Measurements from ENCODE around the gene CBX7. TPM values are rescaled to one million over a fixed set of nuclear protein-coding genes. Genes with fewer than 3 reads are reported as not detected.

Gene CBX7
- total and polyA plus RNA-seq, 5 donors, result 68.1 to 97.9 (median 72.5) TPM

DNA sequence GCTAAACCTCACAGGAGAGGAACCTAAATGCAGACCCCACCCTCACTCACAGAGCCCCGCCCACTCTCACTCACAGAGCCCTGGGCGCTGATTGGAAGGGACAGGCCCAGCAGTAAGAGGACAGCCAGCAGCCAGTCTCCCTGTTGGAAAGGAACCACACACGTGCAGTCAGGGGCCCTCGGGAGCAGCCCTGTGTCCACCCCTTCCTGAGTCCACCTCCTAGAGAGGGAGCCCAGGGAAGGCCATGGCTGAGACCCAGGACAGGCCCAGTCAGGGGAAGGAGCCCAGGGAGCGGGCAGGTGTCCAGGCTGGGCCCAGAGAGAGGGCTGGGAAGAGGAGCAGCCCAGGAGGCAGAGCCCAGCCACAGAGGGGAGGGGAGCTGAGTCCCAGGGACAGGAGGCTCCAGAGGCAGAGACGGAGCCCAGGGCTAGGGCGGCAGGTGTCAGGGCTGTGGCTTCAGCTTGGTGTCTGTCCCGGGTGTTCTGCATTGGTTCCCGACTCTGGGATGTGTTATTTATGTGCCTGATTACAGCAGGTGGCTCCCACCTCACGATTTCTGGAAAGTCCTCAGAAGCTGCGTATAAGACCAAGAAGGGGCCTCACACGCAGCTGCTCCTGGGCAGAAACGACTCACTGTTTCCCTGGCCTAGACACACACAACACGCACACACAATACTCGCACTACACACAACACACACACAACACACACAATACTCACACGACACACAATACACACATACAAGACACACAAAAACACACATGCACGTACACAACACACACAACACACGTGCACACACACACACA is 64.4 kb downstream of the CBX7 start:
- ATAC-seq, result peak; percentile 44 to 83
- Histone ChIP-seq H3K27me3 (ENCODE audit: control insufficient read depth, insufficient read depth) (no peaks in the 10 kb centered on the region), H3K9me3 (ENCODE audit: control insufficient read depth, low read length) (no peaks in the 10 kb centered on the region), H3K4me1 (ENCODE audit: control insufficient read depth, insufficient read depth, low read length) (peaks cover 1% of the 10 kb centered on the region), H3K4me3 (ENCODE audit: low read length) (no peak overlapping the region), H3K27ac (ENCODE audit: low read length) (no peak overlapping the region)
- DNase-seq, result peak; percentile 40 to 74 (median 63)
- 45% methylated on average over 18 of the region's 18 CpGs for WGBS
- intact Hi-C loops (cut with DNase I), result no loop called here

DNA sequence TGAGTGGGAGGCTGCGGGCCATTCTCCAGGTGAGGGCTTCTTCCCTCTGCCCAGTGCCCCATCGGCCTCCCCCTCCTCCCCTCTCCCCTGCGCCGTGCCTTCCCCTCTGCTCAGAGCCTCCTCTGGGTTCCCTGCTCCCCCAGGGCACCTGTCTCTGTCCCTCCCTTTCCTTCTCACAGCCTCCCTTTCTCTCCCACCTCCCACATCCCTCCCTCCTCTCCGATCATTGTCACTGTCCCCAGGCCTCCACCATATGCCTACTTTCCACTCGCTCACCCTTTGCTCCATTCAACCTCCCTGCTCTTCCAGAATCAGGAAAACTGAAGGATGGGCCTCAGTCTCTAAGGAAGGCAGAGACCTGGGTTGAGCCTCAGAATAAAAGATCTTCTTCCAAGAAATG is 65.4 kb downstream of the CBX7 start:
- no peaks in the 10 kb centered on the region for H3K27me3 ChIP-seq (ENCODE audit: control insufficient read depth, insufficient read depth)
- H3K4me3 ChIP-seq (ENCODE audit: low read length), result no peak overlapping the region
- WGBS, result 82% methylated on average over 6 of the region's 6 CpGs
- ATAC-seq (no peak), DNase-seq (no peak)
- peaks cover 1% of the 10 kb centered on the region for H3K4me1 ChIP-seq (ENCODE audit: control insufficient read depth, insufficient read depth, low read length)
- intact Hi-C loops (cut with DNase I), result no loop called here
- no peaks in the 10 kb centered on the region for H3K9me3 ChIP-seq (ENCODE audit: control insufficient read depth, low read length)
- no peak overlapping the region for H3K27ac ChIP-seq (ENCODE audit: low read length)

DNA sequence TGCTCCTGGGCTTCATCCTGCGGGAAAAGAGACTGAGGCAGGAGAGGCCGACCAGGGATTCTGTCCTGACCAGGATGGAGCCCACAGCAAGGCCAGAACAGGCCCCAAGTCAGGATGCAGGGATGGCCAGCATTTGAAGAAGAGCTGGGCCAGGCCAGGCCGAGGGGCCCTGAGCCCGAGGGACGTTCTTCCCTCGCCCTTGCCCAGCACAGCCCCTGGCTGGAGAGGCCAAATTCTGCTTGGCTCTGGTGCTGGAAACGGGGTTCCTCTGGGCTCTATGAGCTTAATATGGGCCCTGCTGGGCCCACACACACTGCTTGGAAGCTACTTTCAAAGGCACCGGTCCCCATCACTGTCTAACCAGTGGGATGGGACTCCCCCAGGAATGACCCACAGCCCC is 67.8 kb downstream of the CBX7 start:
- Histone ChIP-seq H3K27me3 (ENCODE audit: control insufficient read depth, insufficient read depth) (no peaks in the 10 kb centered on the region), H3K9me3 (ENCODE audit: control insufficient read depth, low read length) (no peaks in the 10 kb centered on the region), H3K4me3 (ENCODE audit: low read length) (no peak overlapping the region), H3K4me1 (ENCODE audit: control insufficient read depth, insufficient read depth, low read length) (peaks cover 1% of the 10 kb centered on the region), H3K27ac (ENCODE audit: low read length) (no peak overlapping the region)
- intact Hi-C loops (cut with DNase I), result no loop called here
- 90% methylated on average over 8 of the region's 8 CpGs for WGBS
- ATAC-seq, result no peak
- DNase-seq, result no peak

DNA sequence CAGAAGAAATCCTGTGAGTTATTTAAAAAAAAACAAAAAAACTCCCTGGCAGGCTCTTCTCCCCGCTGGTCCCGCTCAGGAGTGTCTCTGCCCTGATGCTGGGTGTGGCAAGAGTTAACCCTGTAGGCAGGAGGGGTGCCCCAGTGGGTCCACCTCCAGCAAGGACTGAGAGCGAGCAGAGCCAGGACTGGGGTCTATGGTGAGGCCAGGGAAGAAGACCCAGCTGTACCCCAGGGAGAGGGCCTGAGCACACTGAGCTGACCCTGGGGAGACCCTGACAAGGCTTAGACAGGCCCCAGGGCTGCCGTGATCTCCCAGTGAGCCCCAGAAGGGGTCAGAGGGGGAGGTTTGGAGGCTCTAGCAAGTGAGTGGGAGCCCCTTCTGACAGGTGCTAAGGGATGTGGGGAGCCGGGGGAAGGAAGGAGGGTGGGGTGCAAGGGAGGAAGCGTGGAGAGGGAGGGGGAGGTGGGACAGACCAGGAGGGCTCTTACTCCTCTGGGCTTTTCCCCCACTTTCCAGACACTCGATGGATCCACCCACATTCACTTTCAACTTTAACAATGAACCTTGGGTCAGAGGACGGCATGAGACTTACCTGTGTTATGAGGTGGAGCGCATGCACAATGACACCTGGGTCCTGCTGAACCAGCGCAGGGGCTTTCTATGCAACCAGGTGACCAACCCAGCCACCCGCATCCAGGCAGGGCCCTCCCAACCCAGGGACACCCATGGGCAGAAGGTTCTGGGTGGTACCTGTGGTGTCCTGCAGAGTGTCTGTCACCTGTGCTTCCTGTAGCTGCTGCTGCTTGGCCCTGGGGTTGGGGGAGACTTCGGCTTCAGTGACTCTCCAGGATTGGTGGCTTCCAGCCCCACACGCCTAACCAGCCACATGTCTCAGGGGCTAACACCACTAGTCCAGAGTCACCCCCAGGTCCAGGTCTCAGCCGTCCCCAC is 69.0 kb downstream of the CBX7 start:
- no peaks in the 10 kb centered on the region for H3K9me3 ChIP-seq (ENCODE audit: control insufficient read depth, low read length)
- 83% methylated on average over 14 of the region's 14 CpGs for WGBS
- H3K27ac ChIP-seq (ENCODE audit: low read length), result no peak overlapping the region
- H3K4me3 ChIP-seq (ENCODE audit: low read length), result no peak overlapping the region
- ATAC-seq (no peak), DNase-seq (no peak)
- intact Hi-C loops (cut with DNase I), result no loop called here
- H3K27me3 ChIP-seq (ENCODE audit: control insufficient read depth, insufficient read depth), result no peaks in the 10 kb centered on the region
- peaks cover 1% of the 10 kb centered on the region for H3K4me1 ChIP-seq (ENCODE audit: control insufficient read depth, insufficient read depth, low read length)

DNA sequence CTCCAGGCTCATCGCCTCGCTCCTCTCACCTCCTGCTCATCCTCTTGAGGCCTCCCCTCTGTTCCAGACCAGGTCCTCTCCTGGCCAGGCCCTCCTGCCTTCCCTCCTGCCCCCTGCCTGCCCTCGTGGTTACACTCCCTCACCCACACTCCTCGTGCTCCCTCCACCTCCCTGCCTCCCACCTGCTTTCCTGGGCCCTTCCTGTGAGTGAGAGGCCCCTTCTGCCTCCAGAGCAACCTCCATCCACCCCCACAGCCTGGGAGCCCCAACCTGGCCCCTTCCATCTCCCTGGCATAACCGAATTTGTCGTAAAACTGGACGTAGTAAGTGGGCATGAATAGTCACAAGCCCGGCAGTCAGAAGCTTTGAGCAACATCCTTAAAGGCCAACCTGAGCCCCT is 70.9 kb downstream of the CBX7 start:
- Histone ChIP-seq H3K4me3 (ENCODE audit: low read length) (no peak overlapping the region), H3K27ac (ENCODE audit: low read length) (no peak overlapping the region), H3K27me3 (ENCODE audit: control insufficient read depth, insufficient read depth) (no peaks in the 10 kb centered on the region), H3K9me3 (ENCODE audit: control insufficient read depth, low read length) (no peaks in the 10 kb centered on the region), H3K4me1 (ENCODE audit: control insufficient read depth, insufficient read depth, low read length) (no peaks in the 10 kb centered on the region)
- intact Hi-C loops (cut with DNase I), result no loop called here
- 78% methylated on average over 8 of the region's 8 CpGs for WGBS
- no peak for ATAC-seq
- no peak for DNase-seq

DNA sequence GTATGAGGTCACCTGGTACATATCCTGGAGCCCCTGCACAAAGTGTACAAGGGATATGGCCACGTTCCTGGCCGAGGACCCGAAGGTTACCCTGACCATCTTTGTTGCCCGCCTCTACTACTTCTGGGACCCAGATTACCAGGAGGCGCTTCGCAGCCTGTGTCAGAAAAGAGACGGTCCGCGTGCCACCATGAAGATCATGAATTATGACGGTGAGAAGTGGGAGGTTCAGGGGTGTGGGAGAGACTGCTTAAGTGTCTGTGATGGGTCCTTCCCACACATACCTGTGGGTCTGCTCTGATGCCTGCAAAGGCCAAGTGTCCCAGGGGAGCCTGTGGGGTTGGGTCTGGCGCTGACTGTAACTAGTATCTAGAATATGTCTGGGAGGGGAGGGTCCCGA is 71.5 kb downstream of the CBX7 start:
- intact Hi-C loops (cut with DNase I), result no loop called here

More for the DNA sequence above, 71.5 kb downstream of the CBX7 start:
- Histone ChIP-seq H3K9me3 (ENCODE audit: control insufficient read depth, low read length) (no peaks in the 10 kb centered on the region), H3K27ac (ENCODE audit: low read length) (no peak overlapping the region), H3K4me3 (ENCODE audit: low read length) (no peak overlapping the region), H3K4me1 (ENCODE audit: control insufficient read depth, insufficient read depth, low read length) (no peaks in the 10 kb centered on the region), H3K27me3 (ENCODE audit: control insufficient read depth, insufficient read depth) (no peaks in the 10 kb centered on the region)
- DNase-seq, result no peak
- ATAC-seq, result no peak
- WGBS, result 85% methylated on average over 12 of the region's 12 CpGs

Other genes with a start within 250 kb of the CBX7 start
- under 1 TPM; 0.23 to 0.94 (median 0.65) TPM for gene APOBEC3A, start 195.1 kb downstream of the CBX7 start, total RNA-seq
- gene APOBEC3A, start 195.1 kb downstream of the CBX7 start, polyA plus RNA-seq, result 0.14 TPM
- gene APOBEC3B, start 170.3 kb downstream of the CBX7 start, total RNA-seq, result 1 to 10 TPM; 1.3 to 1.9 (median 1.6) TPM
- 2.6 TPM for gene APOBEC3B, start 170.3 kb downstream of the CBX7 start, polyA plus RNA-seq
- gene APOBEC3C, start 138.4 kb downstream of the CBX7 start, total RNA-seq, result 10 to 100 TPM; 25.4 to 41.9 (median 37.9) TPM
- 37.4 TPM for gene APOBEC3C, start 138.4 kb downstream of the CBX7 start, polyA plus RNA-seq
- 1 to 10 TPM; 1.2 to 1.9 (median 1.3) TPM for gene APOBEC3D, start 131.6 kb downstream of the CBX7 start, total RNA-seq
- gene APOBEC3D, start 131.6 kb downstream of the CBX7 start, polyA plus RNA-seq, result 0.75 TPM
- gene APOBEC3F, start 111.8 kb downstream of the CBX7 start, total RNA-seq, result 10 to 100 TPM in 3 of 4 donors, 1 to 10 TPM in 1; 5.1 to 12.9 (median 11.0) TPM
- gene APOBEC3F, start 111.8 kb downstream of the CBX7 start, polyA plus RNA-seq, result 14.9 TPM
- gene APOBEC3G, start 75.4 kb downstream of the CBX7 start, total RNA-seq, result 1 to 10 TPM; 6.3 to 9.4 (median 6.9) TPM
- 6.2 TPM for gene APOBEC3G, start 75.4 kb downstream of the CBX7 start, polyA plus RNA-seq
- under 1 TPM in 1 of 4 donors, not detected in 3; 0.57 TPM for gene APOBEC3H, start 55.4 kb downstream of the CBX7 start, total RNA-seq
- 0.25 TPM for gene APOBEC3H, start 55.4 kb downstream of the CBX7 start, polyA plus RNA-seq
- gene PDGFB, start 92.3 kb upstream of the CBX7 start, total RNA-seq, result 10 to 100 TPM in 3 of 4 donors, 1 to 10 TPM in 1; 9.3 to 82.1 (median 20.6) TPM
- 15.4 TPM for gene PDGFB, start 92.3 kb upstream of the CBX7 start, polyA plus RNA-seq
- 1,000 to 10,000 TPM in 2 of 4 donors, 100 to 1,000 TPM in 2; 948 to 1,416 (median 984) TPM for gene RPL3, start 166.9 kb upstream of the CBX7 start, total RNA-seq
- gene RPL3, start 166.9 kb upstream of the CBX7 start, polyA plus RNA-seq, result 1,325 TPM
- gene SYNGR1, start 197.3 kb upstream of the CBX7 start, total RNA-seq, result 10 to 100 TPM; 66.4 to 82.0 (median 70.5) TPM
- gene SYNGR1, start 197.3 kb upstream of the CBX7 start, polyA plus RNA-seq, result 101 TPM
- 10 to 100 TPM; 14.9 to 18.7 (median 17.3) TPM for gene TAB1, start 247.1 kb upstream of the CBX7 start, total RNA-seq
- gene TAB1, start 247.1 kb upstream of the CBX7 start, polyA plus RNA-seq, result 16.2 TPM